IMR-90 (cell line): ENCODE results near the gene MBD1. TPM values are rescaled to one million over a fixed set of nuclear protein-coding genes. Genes with fewer than 3 reads are reported as not detected.

ENCODE experiments used
- CEBPB ChIP-seq: IDR thresholded peaks from 2 replicates; pipeline ENCODE4 v1.6.1; 2012; ENCODE audit warnings: low read depth, low read length, improper control_type of control experiment
- CTCF ChIP-seq: conservative IDR thresholded peaks from 2 replicates; pipeline ENCODE4 v1.5.1; 2012; ENCODE audit warnings: mild to moderate bottlenecking, low read depth, low read length, improper control_type of control experiment
- polyA plus RNA-seq, 3 experiments: library from polyadenylated mRNA; depleted of rRNA; stranded (reverse); fragments of >200 nt; gene quantifications; 2 replicates each; pipeline ENCODE4 v1.2.3, GENCODE V29; 2012; ENCODE audit warnings: low replicate concordance in 1 of 3
- total RNA-seq: library from RNA; depleted of rRNA; stranded (reverse); fragments of >200 nt; gene quantifications from 2 replicates; pipeline ENCODE4 v1.2.3, GENCODE V29; 2012

MBD1 gene
- total and polyA plus RNA-seq, 2 of the 4 experiments (the other 2 are of a cell fraction): 31.7 to 56.5 TPM

GRCh38 chr18:50282521-50283335, 1.4 kb upstream of the MBD1 start (continued):
- no peak for TF ChIP-seq CTCF
- no peak for TF ChIP-seq CEBPB
